ENCODE data around the gene ABHD15. TPM values are rescaled to one million over a fixed set of nuclear protein-coding genes. Genes with fewer than 3 reads are reported as not detected.

Gene ABHD15
- polyA plus RNA-seq, 3 donors = 3.1 to 4.6 (median 3.6) TPM

- Histone ChIP-seq H3K4me3 (replicated peaks in 1 of 3; ENCODE audit: low read depth in 2 of 3, low read length in 3 of 3) (peak overlapping the region; percentile 68 to 79 (median 73)), H3K9ac (ENCODE audit: insufficient read depth, low read length, poor library complexity, severe bottlenecking) (peak overlapping the region; percentile 46), H2AFZ (ENCODE audit: insufficient read depth, low read depth, low read length, poor library complexity, severe bottlenecking) (peak overlapping the region; percentile 52), H3K4me2 (replicated peaks; ENCODE audit: extremely low read depth, low read length, poor library complexity, severe bottlenecking) (peak overlapping the region; percentile 82), H3K79me2 (ENCODE audit: insufficient read depth, low read length) (peaks cover 59% of the 10 kb centered on the region), H3K9me3 (replicated peaks in 1 of 2; ENCODE audit: control insufficient read depth in 1 of 2, insufficient read depth in 1 of 2, low read length in 2 of 2) (no peaks in the 10 kb centered on the region), H3K27me3 (ENCODE audit: control insufficient read depth in 2 of 2, insufficient read depth in 2 of 2, low read length in 2 of 2) (peaks cover 0 to 15% of the 10 kb centered on the region in 2 donors), H3K27ac (ENCODE audit: low read depth in 1 of 2, low read length in 2 of 2) (peak overlapping the region; percentile 20 to 38), H4K20me1 (ENCODE audit: insufficient read depth, low read length) (peaks cover 57% of the 10 kb centered on the region), H3K36me3 (replicated peaks in 1 of 2; ENCODE audit: control insufficient read depth in 1 of 2, insufficient read depth in 2 of 2, low read length in 2 of 2) (peaks cover 0 to 5% of the 10 kb centered on the region in 2 donors), H3K4me1 (ENCODE audit: control insufficient read depth in 1 of 2, insufficient read depth in 2 of 2, low read length in 2 of 2) (peaks cover 81 to 85% of the 10 kb centered on the region in 2 donors)
- Mint-ChIP-seq H3K36me3 (peaks cover 2 to 8% of the 10 kb centered on the region in 2 donors), H3K9me3 (peaks cover 0 to 3% (median 0%) of the 10 kb centered on the region in 7 donors), H3K4me1 (peaks cover 81% of the 10 kb centered on the region), H3K27me3 (ENCODE audit: low read depth in 3 of 3) (peaks cover 10 to 24% (median 15%) of the 10 kb centered on the region in 3 donors), H3K4me3 (peak overlapping the region; percentile 91 to 93), H3K27ac (peak overlapping the region in 6 of 7 donors; percentile 46 to 86 (median 70))
- no peak for DNase-seq
- no peak for TF ChIP-seq CTCF (IDR thresholded peaks at IDR 0.05)
- WGBS (ENCODE audit: insufficient coverage) = 10% methylated on average over 3 of the region's 8 CpGs
- intact Hi-C loops (cut with micrococcal nuclease) = loop anchor here (2.0 to 10.0 kb wide), 2 partner anchors 27 to 337 kb away; no protein-coding TSS in a partner anchor
These were observed 21.3 kb upstream of the ABHD15 start for GRCh38 chr17:29588017-29588561.

GRCh38 chr17:29587591-29587990 is 20.8 kb upstream of the ABHD15 start:
- H3K27ac Mint-ChIP-seq = peak overlapping the region in 1 of 7 donors; percentile 48
- peak overlapping the region in 1 of 3 experiments; percentile 79 for H3K4me3 ChIP-seq (replicated peaks in 1 of 3; ENCODE audit: low read depth in 2 of 3, low read length in 3 of 3)
- peak overlapping the region in 1 of 2 donors; percentile 38 for H3K27ac ChIP-seq (ENCODE audit: low read depth in 1 of 2, low read length in 2 of 2)
- peak overlapping the region; percentile 82 for H3K4me2 ChIP-seq (replicated peaks; ENCODE audit: extremely low read depth, low read length, poor library complexity, severe bottlenecking)
- H3K9me3 Mint-ChIP-seq = peaks cover 0 to under 1% (median 0%) of the 10 kb centered on the region in 7 donors
- no peak for TF ChIP-seq CTCF (IDR thresholded peaks at IDR 0.05)
- H3K79me2 ChIP-seq (ENCODE audit: insufficient read depth, low read length) = peaks cover 63% of the 10 kb centered on the region
- H3K4me1 ChIP-seq (ENCODE audit: control insufficient read depth in 1 of 2, insufficient read depth in 2 of 2, low read length in 2 of 2) = peaks cover 77 to 80% of the 10 kb centered on the region in 2 donors
- H2AFZ ChIP-seq (ENCODE audit: insufficient read depth, low read depth, low read length, poor library complexity, severe bottlenecking) = no peak overlapping the region
- peaks cover 6 to 21% (median 14%) of the 10 kb centered on the region in 3 donors for H3K27me3 Mint-ChIP-seq (ENCODE audit: low read depth in 3 of 3)
- H4K20me1 ChIP-seq (ENCODE audit: insufficient read depth, low read length) = peaks cover 61% of the 10 kb centered on the region
- intact Hi-C loops (cut with micrococcal nuclease) = loop anchor here in 1 of 2 donors (10.0 kb wide), 1 partner anchor 337 kb away; no protein-coding TSS in a partner anchor
- no peak for DNase-seq
- peak overlapping the region; percentile 91 to 93 for H3K4me3 Mint-ChIP-seq
- H3K27me3 ChIP-seq (ENCODE audit: control insufficient read depth in 2 of 2, insufficient read depth in 2 of 2, low read length in 2 of 2) = peaks cover 0 to 11% of the 10 kb centered on the region in 2 donors
- peaks cover 77% of the 10 kb centered on the region for H3K4me1 Mint-ChIP-seq
- peak overlapping the region; percentile 46 for H3K9ac ChIP-seq (ENCODE audit: insufficient read depth, low read length, poor library complexity, severe bottlenecking)
- peaks cover 6 to 13% of the 10 kb centered on the region in 2 donors for H3K36me3 Mint-ChIP-seq
- H3K36me3 ChIP-seq (replicated peaks in 1 of 2; ENCODE audit: control insufficient read depth in 1 of 2, insufficient read depth in 2 of 2, low read length in 2 of 2) = peaks cover 2 to 10% of the 10 kb centered on the region in 2 donors
- H3K9me3 ChIP-seq (replicated peaks in 1 of 2; ENCODE audit: control insufficient read depth in 1 of 2, insufficient read depth in 1 of 2, low read length in 2 of 2) = no peaks in the 10 kb centered on the region
- WGBS (ENCODE audit: insufficient coverage) = no CpG with 5 or more reads among the region's 6 CpGs
